ACC112 (cell line): ENCODE data around the gene HEXD.

Experiments used
- H2AFZ ChIP-seq: fragments of 200-600 bp; sonication (generic); one replicate; pipeline ENCODE4 v1.6.0; 2017; ENCODE audit warnings: antibody characterized with exemption, low read length; ENCODE audit not compliant: unreplicated experiment
- H3K27ac ChIP-seq: fragments of 200-600 bp; sonication (generic); 2 replicates; pipeline ENCODE4 v1.5.1; 2014; ENCODE audit warnings: low read depth, mild to moderate bottlenecking, antibody characterized with exemption, low read length, moderate library complexity
- H3K27me3 ChIP-seq: fragments of 200-600 bp; sonication (generic); 2 replicates; pipeline ENCODE4 v1.6.1; 2014; ENCODE audit warnings: mild to moderate bottlenecking, antibody characterized with exemption, low read length, moderate library complexity, mixed read lengths; ENCODE audit not compliant: insufficient read depth
- H3K36me3 ChIP-seq: fragments of 200-600 bp; sonication (generic); 2 replicates; pipeline ENCODE4 v1.6.1; 2016; ENCODE audit warnings: mild to moderate bottlenecking, antibody characterized with exemption, low read length, moderate library complexity, mixed read lengths; ENCODE audit not compliant: insufficient read depth
- H3K4me1 ChIP-seq: fragments of 200-600 bp; sonication (generic); one replicate; pipeline ENCODE4 v1.6.1; 2016; ENCODE audit warnings: low read length, mixed read lengths; ENCODE audit not compliant: insufficient read depth, unreplicated experiment, control insufficient read depth
- H3K4me3 ChIP-seq: fragments of 200-600 bp; sonication (generic); 2 replicates; pipeline ENCODE4 v1.5.1; 2014; ENCODE audit warnings: mild to moderate bottlenecking, low read depth, low read length
- H3K79me2 ChIP-seq: fragments of 200-600 bp; sonication (generic); one replicate; pipeline ENCODE4 v1.6.0; 2016; ENCODE audit warnings: low read length; ENCODE audit not compliant: control insufficient read depth, unreplicated experiment, insufficient read depth

Gene HEXD

DNA sequence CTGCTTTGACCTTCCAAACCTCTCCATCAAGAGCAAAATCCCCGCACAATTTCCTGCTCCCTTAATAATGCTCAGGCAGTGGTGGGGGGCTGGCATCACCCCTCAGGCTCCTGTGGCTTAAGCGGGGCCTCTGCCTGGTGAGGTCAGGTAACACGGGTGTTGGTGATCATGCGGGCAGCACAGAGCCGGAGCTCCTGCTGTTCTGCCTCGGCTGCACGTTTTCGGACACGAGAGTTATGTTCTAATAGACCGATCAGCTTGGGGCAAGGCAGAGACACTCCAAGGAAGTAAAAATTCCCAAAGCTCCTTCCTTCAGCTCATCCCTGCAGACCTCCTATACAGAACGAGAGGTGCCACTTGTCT, 46.4 kb downstream of the HEXD start:
- Histone ChIP-seq H3K27ac (no peak overlapping the region), H3K27me3 (no peaks in the 10 kb centered on the region), H3K4me1 (no peaks in the 10 kb centered on the region), H2AFZ (no peak overlapping the region), H3K4me3 (no peak overlapping the region), H3K79me2 (no peaks in the 10 kb centered on the region), H3K36me3 (peaks cover 7% of the 10 kb centered on the region; the same call in 1 of the 2 replicates)

DNA sequence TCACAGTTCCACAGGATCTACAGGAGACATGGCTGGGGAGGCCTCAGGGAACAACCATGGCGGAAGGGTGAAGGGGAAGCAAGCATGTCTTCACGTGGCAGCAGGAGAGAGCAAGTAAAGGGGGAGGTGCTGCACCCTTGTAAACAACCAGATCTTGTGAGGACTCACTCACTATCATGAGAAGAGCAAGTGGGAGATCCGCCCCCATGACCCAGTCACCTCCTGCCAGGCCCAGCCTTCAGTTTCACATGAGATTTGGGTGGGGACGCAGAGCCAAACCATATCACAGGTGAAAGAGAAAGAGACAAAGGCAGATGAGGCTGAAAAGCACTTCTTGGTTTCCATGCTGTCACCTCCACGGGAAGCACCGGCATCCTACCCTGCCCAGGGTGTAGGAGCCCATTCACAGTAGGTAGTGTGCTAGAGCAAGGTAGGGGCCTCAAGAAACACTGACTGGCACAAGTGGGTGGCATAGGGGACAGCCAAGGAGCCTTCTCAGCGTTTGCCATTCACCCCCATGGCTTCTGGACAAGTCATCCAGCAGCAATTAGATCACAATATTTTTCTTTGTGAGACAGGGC, 47.0 kb downstream of the HEXD start:
- Histone ChIP-seq H3K27me3 (no peaks in the 10 kb centered on the region), H2AFZ (no peak overlapping the region), H3K4me3 (no peak overlapping the region), H3K4me1 (no peaks in the 10 kb centered on the region), H3K27ac (no peak overlapping the region), H3K36me3 (peaks cover 10% of the 10 kb centered on the region; the same call in 1 of the 2 replicates), H3K79me2 (no peaks in the 10 kb centered on the region)

DNA sequence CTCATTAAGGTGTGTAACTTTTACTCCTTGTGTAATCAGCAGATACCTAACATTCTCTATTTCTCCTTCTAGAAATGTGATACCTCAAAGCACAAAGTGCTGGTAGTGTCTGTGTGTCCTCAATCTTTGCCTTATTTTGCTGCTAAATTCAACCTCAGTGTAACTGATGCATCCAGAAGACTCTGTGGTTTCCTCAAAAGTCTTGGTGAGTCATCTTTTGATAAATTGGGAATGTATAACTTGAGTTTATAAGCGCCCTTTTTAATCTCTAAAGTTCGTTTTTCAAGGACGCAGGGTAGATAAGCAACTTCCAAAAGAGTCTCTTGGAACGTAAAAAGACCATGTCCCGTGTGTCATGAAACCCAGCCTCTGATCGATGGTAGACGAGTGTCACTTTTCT, 50.5 kb downstream of the HEXD start:
- H3K4me1 ChIP-seq: no peaks in the 10 kb centered on the region
- H3K4me3 ChIP-seq: no peak overlapping the region
- no peaks in the 10 kb centered on the region for H3K79me2 ChIP-seq
- no peak overlapping the region for H3K27ac ChIP-seq
- peaks cover 15% of the 10 kb centered on the region; the same call in 1 of the 2 replicates for H3K36me3 ChIP-seq
- no peak overlapping the region for H2AFZ ChIP-seq
- no peaks in the 10 kb centered on the region for H3K27me3 ChIP-seq

DNA sequence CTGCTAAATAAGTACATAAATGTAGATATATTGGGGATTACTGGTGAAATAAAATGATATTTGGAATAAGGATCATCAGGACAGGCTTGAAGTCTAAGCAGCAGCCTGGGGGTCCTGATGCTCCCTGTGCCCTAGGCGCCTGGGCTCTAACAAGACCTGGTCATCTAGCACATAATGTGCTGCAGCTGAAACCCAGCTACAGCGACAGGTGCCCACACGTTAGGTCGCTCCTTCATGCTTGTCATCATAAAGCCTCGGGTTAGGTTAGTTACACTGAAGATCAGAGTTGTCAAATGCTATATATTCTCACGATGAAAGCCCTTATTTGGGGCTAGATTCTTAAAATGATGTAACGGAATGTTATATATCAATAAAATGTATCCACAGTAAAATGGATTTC, 51.9 kb downstream of the HEXD start:
- no peak overlapping the region for H2AFZ ChIP-seq
- no peak overlapping the region for H3K27ac ChIP-seq
- H3K79me2 ChIP-seq: no peaks in the 10 kb centered on the region
- no peak overlapping the region for H3K4me3 ChIP-seq
- no peaks in the 10 kb centered on the region for H3K27me3 ChIP-seq
- H3K36me3 ChIP-seq: peaks cover 15% of the 10 kb centered on the region; the same call in 1 of the 2 replicates
- H3K4me1 ChIP-seq: no peaks in the 10 kb centered on the region

DNA sequence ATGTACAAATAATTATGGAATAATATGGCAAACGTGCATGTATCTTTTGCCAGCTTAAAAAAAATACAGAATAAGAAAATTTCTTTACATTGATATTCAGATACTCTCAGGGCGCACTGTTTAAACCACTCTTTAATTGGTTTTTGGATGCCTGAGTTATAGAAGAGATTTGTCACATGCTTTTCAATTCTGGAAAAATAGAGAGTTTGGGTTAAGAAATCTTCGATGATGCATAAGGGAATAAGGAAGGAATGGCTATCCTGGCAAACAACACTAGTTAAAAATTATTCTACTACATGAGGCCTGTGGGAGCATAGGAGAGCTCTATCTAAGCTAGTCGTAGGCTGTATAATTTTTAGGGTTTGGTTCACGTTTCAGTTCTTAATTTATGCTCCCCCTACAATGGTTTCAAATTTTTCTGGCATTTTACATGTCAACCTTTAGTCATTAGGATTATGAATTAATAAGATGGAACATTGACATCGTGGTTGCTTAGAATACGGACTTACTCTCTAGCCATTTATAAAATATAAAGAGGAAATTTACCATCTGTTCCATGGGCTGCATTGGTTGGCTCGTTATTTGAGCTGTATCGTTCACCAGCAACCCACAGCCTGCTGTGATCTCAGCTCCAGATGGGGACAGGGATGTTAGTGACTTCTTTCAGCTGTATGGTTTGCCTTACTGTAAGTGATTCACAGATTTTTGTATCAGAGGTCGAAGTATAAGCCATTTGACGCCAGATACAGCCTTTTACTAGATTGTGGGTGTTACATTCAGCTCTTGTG, 56.3 kb downstream of the HEXD start:
- Histone ChIP-seq H3K4me3 (no peak overlapping the region), H2AFZ (no peak overlapping the region), H3K27me3 (no peaks in the 10 kb centered on the region), H3K36me3 (peaks cover 9% of the 10 kb centered on the region; the same call in 1 of the 2 replicates), H3K27ac (no peak overlapping the region), H3K4me1 (no peaks in the 10 kb centered on the region), H3K79me2 (no peaks in the 10 kb centered on the region)

DNA sequence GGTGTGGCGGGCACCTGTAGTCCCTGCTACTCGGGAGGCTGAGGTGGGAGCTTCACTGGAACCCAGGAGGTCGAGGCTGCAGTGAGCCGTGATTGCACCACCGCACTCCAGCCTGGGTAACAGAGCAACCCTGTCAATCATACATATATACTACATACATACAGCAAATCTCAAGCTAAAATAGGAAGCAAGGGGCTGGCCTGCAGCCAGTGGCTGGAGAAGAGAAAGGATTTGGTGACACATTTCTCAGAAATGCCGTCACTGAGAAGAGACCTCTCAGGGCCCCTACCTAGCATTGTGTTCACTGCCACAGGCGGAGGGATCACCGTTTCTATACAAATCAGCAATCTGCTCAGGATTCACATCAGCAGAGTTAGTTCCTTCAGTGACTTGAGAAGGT, 57.3 kb downstream of the HEXD start:
- Histone ChIP-seq H2AFZ (no peak overlapping the region), H3K4me3 (no peak overlapping the region), H3K27ac (no peak overlapping the region), H3K27me3 (no peaks in the 10 kb centered on the region), H3K36me3 (peaks cover 4% of the 10 kb centered on the region; the same call in 1 of the 2 replicates), H3K79me2 (no peaks in the 10 kb centered on the region), H3K4me1 (no peaks in the 10 kb centered on the region)

DNA sequence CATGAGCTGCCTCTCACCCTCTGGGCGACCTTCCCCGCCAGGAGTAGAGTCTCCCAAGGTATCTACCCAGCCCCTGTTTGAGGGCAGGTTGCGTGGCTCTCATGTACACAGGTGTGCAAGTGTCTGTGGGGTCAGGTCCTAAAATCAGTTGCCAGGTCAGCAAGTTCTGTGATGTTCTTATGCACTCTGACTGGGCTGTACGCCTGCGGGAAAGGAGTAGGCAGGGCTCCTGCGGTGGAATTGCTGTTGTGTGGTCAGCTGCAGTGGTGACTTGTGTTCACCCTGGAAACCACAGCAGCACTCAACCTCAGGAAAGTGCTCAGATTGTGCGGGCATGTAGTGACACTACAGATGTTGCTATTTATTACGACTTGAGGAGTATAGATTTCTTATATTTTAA, 59.8 kb downstream of the HEXD start:
- H2AFZ ChIP-seq: no peak overlapping the region
- no peak overlapping the region for H3K27ac ChIP-seq
- H3K4me3 ChIP-seq: no peak overlapping the region
- H3K36me3 ChIP-seq: no peaks in the 10 kb centered on the region
- no peaks in the 10 kb centered on the region for H3K27me3 ChIP-seq
- no peaks in the 10 kb centered on the region for H3K4me1 ChIP-seq
- no peaks in the 10 kb centered on the region for H3K79me2 ChIP-seq

DNA sequence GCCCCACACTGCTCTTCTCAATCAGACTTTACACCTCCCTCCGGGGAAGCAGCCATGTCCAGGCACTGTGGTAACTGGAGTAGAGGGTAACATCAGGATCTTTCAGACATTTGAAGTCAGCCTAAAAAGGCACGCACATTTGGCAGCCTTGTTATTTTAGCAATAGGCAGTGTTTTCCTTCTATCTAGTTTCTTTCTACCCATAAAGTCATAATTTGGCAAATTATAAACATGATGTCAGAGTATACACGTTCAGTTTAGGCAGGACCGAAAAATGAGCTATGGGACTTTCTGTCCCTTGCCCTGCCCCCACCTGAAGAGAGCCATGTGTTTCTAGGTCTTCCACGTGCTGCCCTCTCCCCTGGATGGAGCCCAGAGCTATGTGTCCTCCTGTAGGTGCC, 61.5 kb downstream of the HEXD start:
- Histone ChIP-seq H3K4me3 (no peak overlapping the region), H3K27me3 (no peaks in the 10 kb centered on the region), H3K36me3 (no peaks in the 10 kb centered on the region), H3K4me1 (no peaks in the 10 kb centered on the region), H3K27ac (no peak overlapping the region), H2AFZ (no peak overlapping the region), H3K79me2 (no peaks in the 10 kb centered on the region)

DNA sequence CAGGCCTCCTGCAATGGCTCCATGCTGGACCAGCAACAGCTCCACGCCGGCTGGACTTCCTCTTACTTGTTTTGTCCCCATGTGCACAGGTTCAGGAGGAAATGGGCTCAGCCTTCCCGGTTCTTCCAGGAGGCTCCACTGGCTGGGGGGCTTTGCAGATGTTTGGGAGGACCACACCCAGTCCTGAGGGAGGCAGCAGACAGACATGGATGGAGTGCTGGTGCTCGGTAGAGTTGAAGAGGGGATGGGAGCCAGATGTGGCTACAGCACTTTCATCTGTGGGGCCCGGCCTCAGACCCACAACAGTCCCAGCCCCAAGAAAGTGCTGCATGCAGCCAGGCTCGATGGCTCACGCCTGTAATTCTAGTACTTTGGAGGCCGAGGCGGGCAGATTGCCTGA, 62.2 kb downstream of the HEXD start:
- H2AFZ ChIP-seq: no peak overlapping the region
- no peak overlapping the region for H3K27ac ChIP-seq
- no peaks in the 10 kb centered on the region for H3K79me2 ChIP-seq
- H3K4me1 ChIP-seq: no peaks in the 10 kb centered on the region
- H3K36me3 ChIP-seq: no peaks in the 10 kb centered on the region
- no peak overlapping the region for H3K4me3 ChIP-seq
- H3K27me3 ChIP-seq: no peaks in the 10 kb centered on the region

DNA sequence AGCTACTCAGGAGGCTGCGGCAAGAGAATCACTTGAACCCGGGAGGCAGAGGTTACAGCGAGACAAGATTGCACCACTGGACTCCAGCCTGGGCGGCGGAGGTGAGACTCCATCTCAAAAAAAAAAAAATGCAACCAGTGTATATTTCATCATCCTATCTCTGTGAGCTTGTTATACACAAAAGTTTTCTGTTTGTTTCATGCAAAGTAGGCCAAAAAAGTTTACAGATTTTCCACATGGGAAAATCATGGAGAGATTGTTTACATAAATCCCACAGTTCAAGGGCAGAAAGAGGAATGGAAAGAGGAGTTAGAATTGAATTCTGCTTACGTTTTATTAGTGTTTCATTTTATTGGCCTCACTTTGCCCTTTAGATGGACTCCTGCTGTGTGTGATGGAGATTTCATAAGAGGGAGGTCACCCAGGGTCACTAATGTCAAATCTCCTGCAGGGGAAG, 65.1 kb downstream of the HEXD start:
- Histone ChIP-seq H3K4me3 (no peak overlapping the region), H3K79me2 (no peaks in the 10 kb centered on the region), H3K36me3 (no peaks in the 10 kb centered on the region), H3K4me1 (no peaks in the 10 kb centered on the region), H3K27me3 (no peaks in the 10 kb centered on the region), H2AFZ (no peak overlapping the region), H3K27ac (no peak overlapping the region)

DNA sequence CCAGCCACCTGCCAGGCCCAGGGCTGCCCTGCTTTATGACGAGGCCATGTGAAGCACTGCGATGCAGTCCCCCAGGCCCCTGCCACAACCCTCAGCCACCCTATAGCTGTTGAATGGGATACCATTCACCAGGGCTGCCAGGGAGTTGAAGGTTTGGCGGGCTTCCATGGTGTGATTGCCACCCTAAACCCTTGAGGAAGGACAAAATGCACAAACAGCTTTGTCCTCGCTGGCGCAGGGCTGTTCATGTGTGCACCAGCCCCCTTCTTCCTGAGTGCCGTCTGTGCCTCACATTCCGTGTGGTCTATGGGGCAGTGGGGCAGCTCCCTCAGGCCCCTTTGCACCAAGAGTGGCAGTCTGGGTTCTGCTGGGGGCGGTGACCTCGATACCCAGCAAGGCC, 65.7 kb downstream of the HEXD start:
- Histone ChIP-seq H3K27me3 (no peaks in the 10 kb centered on the region), H3K27ac (no peak overlapping the region), H3K4me3 (no peak overlapping the region), H3K4me1 (no peaks in the 10 kb centered on the region), H2AFZ (no peak overlapping the region), H3K36me3 (no peaks in the 10 kb centered on the region), H3K79me2 (no peaks in the 10 kb centered on the region)
